Heart right ventricle (tissue), 16 donors: ENCODE results near the gene OR10P1. TPM values are rescaled to one million over a fixed set of nuclear protein-coding genes. Genes with fewer than 3 reads are reported as not detected.
A peak's percentile ranks its signal among the peaks of the same experiment; 100 is the strongest.

Source experiments
- ATAC-seq, 8 donors: fragments of 200-7000 bp; cut with Tn5 transposase; one replicate each; pipeline ENCODE4 v1.9.1; 2020; ENCODE audit warnings: mild to moderate bottlenecking in 8 of 8, moderate library complexity in 8 of 8, moderate number of reproducible peaks in 1 of 8
- DNase-seq, 2 donors: peaks; one replicate each; pipeline ENCODE4 v3.0.0-alpha.2; 2020
- H3K27ac ChIP-seq, 10 donors: fragments of 200-600 bp; sonication (generic) in 2 of 10; one replicate each; pipeline versions ENCODE4 v1.5.0 to v1.8.0; 2020 to 2022; ENCODE audit warnings: mild to moderate bottlenecking in 3 of 10
- H3K27me3 ChIP-seq, 7 donors: fragments of 200-600 bp; one replicate each; pipeline ENCODE4 v1.8.0; 2021 to 2022; ENCODE audit warnings: mild to moderate bottlenecking in 2 of 7
- H3K36me3 ChIP-seq, 9 donors: fragments of 200-600 bp; sonication (generic) in 1 of 9; one replicate each; pipeline versions ENCODE4 v1.5.0 to v1.8.0; 2020 to 2022; ENCODE audit warnings: mild to moderate bottlenecking in 2 of 9
- H3K4me1 ChIP-seq, 9 donors: fragments of 200-600 bp; sonication (generic) in 1 of 9; one replicate each; pipeline versions ENCODE4 v1.5.0 to v1.8.0; 2020 to 2022; ENCODE audit warnings: mild to moderate bottlenecking in 4 of 9
- H3K4me3 ChIP-seq, 10 donors: fragments of 200-600 bp; sonication (generic) in 2 of 10; one replicate each; pipeline versions ENCODE4 v1.5.0 to v1.8.0; 2020 to 2022; ENCODE audit warnings: mild to moderate bottlenecking in 7 of 10, moderate library complexity in 2 of 10
- H3K9me3 ChIP-seq, 11 donors: fragments of 200-600 bp in 10 of 11; sonication (generic) in 2 of 11; one replicate each; pipeline versions ENCODE4 v1.5.0 to v1.8.0; 2013 to 2022; ENCODE audit warnings: mild to moderate bottlenecking in 2 of 11, control low read depth in 1 of 11, moderate library complexity in 1 of 11
- CTCF ChIP-seq, 9 donors: fragments of 200-600 bp; sonication (generic) in 2 of 9; IDR thresholded peaks; one replicate each; pipeline versions ENCODE4 v1.5.0 to v1.8.0; 2021 to 2022; ENCODE audit warnings: antibody characterized with exemption in 9 of 9, mild to moderate bottlenecking in 5 of 9, moderate library complexity in 1 of 9
- WGBS, 2 donors: extraction: QIAGEN DNeasy Blood & Tissue Kit; methylation state at CpG; one replicate each; pipeline ENCODE4 v1.1.7; 2013; ENCODE audit warnings: inconsistent platforms in 1 of 2; 5-methylcytosine and 5-hydroxymethylcytosine counted together
- intact Hi-C, 10 donors: fragments of 100-400 bp; cut with DNase I; formaldehyde crosslinking; loops; one replicate each; pipeline versions ENCODE4 v1.11.1 to v1.14.2; 2022
- polyA plus RNA-seq, 2 donors: library from polyadenylated mRNA; stranded (reverse); fragments of 200-250 nt; gene quantifications; one replicate each; pipeline ENCODE4 v1.2.3, GENCODE V29; 2013
- total RNA-seq, 10 donors: library from RNA; stranded (reverse); fragmentation: NEBNext Ultra II Directional in 3 of 10; extraction: Animal tissue kit (Norgen Biotek cat#: 25700) in 3 of 10; gene quantifications; one replicate each; pipeline versions ENCODE4 v1.2.1 to v1.2.4, GENCODE V29; 2021 to 2023
- donor health status: Arrhythmogenic right ventricular cardiomyopathy.
- donor health status: ischemic (EF 13 %, LVEDD 7.1; RV severe dilation, severe dysfunction).
- donor health status: healthy with polysubstance abuse.
- donor health status: DM: no; HTN: yes; CAD: no.
- donor health status: DM: no; HTN: no; CAD: no.
- donor health status: ischemic (EF 25% LVEDD 6.9; RV normal size, moderate dysfunction).
- donor health status: ischemic (EF 25% LVEDD 5.7; RV mildly dilated, moderate dysfunction).
- donor health status: healthy.
- donor health status: DM: yes; HTN: yes; CAD: no.
- donor health status: Ischemic cardiomyopathy.
- donor health status: ischemic (EF 35%, LVEDD 5.7; RV mildly dilated, moderate dysfunction).
- donor health status: nonischemic (EF 11% LVEDD 7.7; RV severe dilation, severe dysfunction).
- donor health status: DM: yes; HTN: yes; CAD: no.
- donor health status: PGD.
- donor health status: ischemic (EF 29% LVEDD 5.4; RV normal size, mild dysfunction).
- donor health status: nonischemic (EF 23%, LVEDD 6.1; RV moderate dilation, normal function).

OR10P1 gene
- total and polyA plus RNA-seq, 12 donors: not detected

GRCh38 chr12:55681142-55682077 is 44.7 kb downstream of the OR10P1 start:
- Histone ChIP-seq H3K36me3 (peaks cover 0 to 20% (median 0%) of the 10 kb centered on the region in 9 donors), H3K27me3 (no peaks in the 10 kb centered on the region), H3K4me3 (peak overlapping the region; percentile 14 to 52 (median 39)), H3K9me3 (no peaks in the 10 kb centered on the region), H3K4me1 (peaks cover 0 to 27% (median 14%) of the 10 kb centered on the region in 9 donors), H3K27ac (peak overlapping the region; percentile 0 to 79 (median 55))
- 9 to 12% methylated on average over 17 of the region's 17 CpGs for WGBS, 2 donors
- intact Hi-C loops: loop anchor here in 8 of 10 donors (2.0 to 5.0 kb wide), 5 partner anchors 21 to 56 kb away; partner anchors contain the start of genes RDH5 (in 7 of the 8) and CD63 (in 1 of the 8)
- peak; percentile 74 to 88 (median 80) for ATAC-seq
- TF ChIP-seq CTCF (IDR thresholded peaks at IDR 0.05): peak in 8 of 9 donors; percentile 2 to 46 (median 32)
- peak; percentile 65 to 67 for DNase-seq

GRCh38 chr12:55682087-55682796 is 45.5 kb downstream of the OR10P1 start:
- intact Hi-C loops: loop anchor here in 7 of 10 donors (2.0 to 5.0 kb wide), 4 partner anchors 39 to 55 kb away; partner anchors contain the start of genes RDH5 (in 6 of the 7) and CD63 (in 1 of the 7)
- Histone ChIP-seq H3K27ac (peak overlapping the region in 9 of 10 donors; percentile 44 to 79 (median 56)), H3K36me3 (peaks cover 0 to 28% (median 1%) of the 10 kb centered on the region in 9 donors), H3K4me1 (peaks cover 0 to 19% (median 14%) of the 10 kb centered on the region in 9 donors), H3K9me3 (no peaks in the 10 kb centered on the region), H3K27me3 (no peaks in the 10 kb centered on the region), H3K4me3 (peak overlapping the region; percentile 14 to 52 (median 39))
- ATAC-seq: peak in 4 of 8 donors; percentile 8 to 24 (median 10)
- WGBS, 2 donors: 80 to 87% methylated on average over 13 of the region's 13 CpGs
- DNase-seq: no peak
- TF ChIP-seq CTCF (IDR thresholded peaks at IDR 0.05): no peak

GRCh38 chr12:55683676-55684075 is 47.0 kb downstream of the OR10P1 start:
- H3K27ac ChIP-seq: no peak overlapping the region
- 88 to 95% methylated on average over 7 of the region's 7 CpGs for WGBS, 2 donors
- DNase-seq: no peak
- H3K9me3 ChIP-seq: no peaks in the 10 kb centered on the region
- H3K36me3 ChIP-seq: peaks cover 0 to 43% (median 15%) of the 10 kb centered on the region in 9 donors
- H3K27me3 ChIP-seq: no peaks in the 10 kb centered on the region
- peaks cover 0 to 17% (median 14%) of the 10 kb centered on the region in 9 donors for H3K4me1 ChIP-seq
- intact Hi-C loops: loop anchor here in 7 of 10 donors (2.0 to 5.0 kb wide), 4 partner anchors 37 to 54 kb away; partner anchors contain the start of genes RDH5 (in 6 of the 7) and CD63 (in 1 of the 7)
- H3K4me3 ChIP-seq: no peak overlapping the region
- TF ChIP-seq CTCF (IDR thresholded peaks at IDR 0.05): no peak
- no peak for ATAC-seq
